A549 (cell line): ENCODE data around the gene DIAPH2.

ENCODE experiments used
- EP300 ChIP-seq, 2 experiments: fragments of >200 bp; sonication (Bioruptor Twin); formaldehyde crosslinking; IDR thresholded peaks; 2 replicates in 1 of 2; 3 replicates in 1 of 2; pipeline ENCODE4 v1.6.1; 2016 to 2017
- POLR2A ChIP-seq: IDR thresholded peaks from 2 replicates; pipeline ENCODE4 v1.6.1; 2012; ENCODE audit warnings: mild to moderate bottlenecking, low read length

DNA sequence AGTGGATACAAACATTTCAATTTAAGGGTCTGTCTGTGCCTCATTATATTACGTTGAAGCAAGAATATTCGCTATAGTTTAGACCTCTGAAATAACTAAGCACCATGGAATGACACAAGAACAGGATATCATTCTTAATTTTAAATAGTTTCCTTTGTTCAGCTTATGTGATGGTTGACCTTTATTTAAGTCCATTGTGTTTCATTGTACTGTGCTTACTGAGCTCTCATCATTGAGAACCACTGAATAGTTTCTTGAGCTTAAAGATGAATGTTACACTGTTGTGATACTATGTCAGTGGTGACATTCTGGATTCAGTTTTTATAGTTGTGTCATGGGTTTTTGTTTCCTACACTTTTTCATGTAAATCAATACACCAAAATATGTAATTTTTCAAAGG is 438.4 kb downstream of the DIAPH2 start:
- no peak for TF ChIP-seq EP300 (IDR thresholded peaks at IDR 0.05)
- no peak for TF ChIP-seq POLR2A
